Activated CD4-positive, alpha-beta T cell treated with anti-CD3 and anti-CD28 coated beads, Interleukin-2, amount 50 U/mL, for 16 hours (primary cell): ENCODE results near the gene RGS12.

Experiments
- DNase-seq: peaks from one replicate; pipeline ENCODE4 v3.0.0-alpha.2; 2020

The RGS12 gene

DNA sequence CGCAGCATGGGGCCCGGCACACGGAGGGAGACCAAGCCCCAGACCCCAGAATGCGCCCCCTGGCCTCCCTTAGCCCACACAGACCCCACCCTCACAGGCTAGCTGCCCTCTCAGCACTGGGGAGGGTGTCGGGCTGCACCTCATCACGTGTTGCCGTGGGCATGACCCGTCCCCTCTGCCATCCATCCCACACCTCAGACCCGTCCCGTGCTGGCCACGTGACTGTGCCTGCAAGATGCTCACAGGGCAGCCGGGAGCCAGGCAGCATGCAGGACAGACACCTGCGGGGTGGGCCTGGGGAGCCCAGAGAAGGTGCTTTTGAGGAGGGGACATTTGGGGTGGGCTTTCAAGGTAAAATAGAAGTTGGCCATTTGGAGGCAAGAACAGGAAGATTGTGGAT lies 39.0 kb upstream of the RGS12 start:
- no peak for DNase-seq

- DNase-seq = no peak
Observed at GRCh38 chr4:3254302-3255131, 38.3 kb upstream of the RGS12 start.

- DNase-seq = no peak
Observed at GRCh38 chr4:3255611-3256186, 37.1 kb upstream of the RGS12 start.

DNA sequence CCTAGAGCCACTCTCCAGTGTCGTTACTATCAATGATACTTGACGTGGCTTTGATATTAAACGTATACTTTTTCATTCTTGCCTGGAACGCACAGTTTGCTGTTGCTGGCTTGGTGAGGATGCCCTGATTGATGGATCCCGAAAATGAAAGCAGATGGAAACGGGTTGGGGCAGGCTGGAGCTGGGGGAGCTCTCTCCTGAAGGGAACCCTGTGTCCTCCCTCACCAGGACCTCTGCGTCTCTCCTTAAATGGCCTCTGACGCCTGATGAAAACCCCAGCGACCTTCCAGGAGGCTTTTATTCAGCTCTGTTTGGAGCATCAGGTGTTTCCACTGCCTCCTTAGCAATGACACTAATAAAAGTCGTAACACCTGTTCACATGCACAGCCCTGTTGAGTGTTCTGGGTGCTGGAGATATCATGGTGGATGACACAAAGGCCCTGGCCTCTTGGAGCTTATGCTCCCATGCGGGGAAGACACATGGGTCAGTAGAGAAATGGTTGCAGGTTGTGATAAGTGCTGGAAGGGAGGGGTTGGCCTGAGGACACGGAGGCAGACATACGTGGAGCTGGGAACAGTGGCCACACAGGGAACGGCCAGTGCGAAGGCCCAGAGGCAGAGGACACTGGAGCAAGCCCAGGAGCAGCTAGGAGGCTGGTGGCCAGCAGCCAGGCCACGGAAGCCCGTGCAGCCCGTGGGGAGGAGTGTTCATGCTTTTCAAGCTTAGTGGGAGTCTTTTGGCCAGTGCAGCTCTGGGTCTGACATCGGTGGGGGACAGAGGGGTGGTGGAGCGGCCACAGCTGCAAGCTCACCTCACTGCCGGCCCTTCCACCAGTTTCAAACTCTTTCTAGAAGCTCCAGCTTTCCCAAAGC lies 36.4 kb upstream of the RGS12 start:
- DNase-seq = no peak

DNA sequence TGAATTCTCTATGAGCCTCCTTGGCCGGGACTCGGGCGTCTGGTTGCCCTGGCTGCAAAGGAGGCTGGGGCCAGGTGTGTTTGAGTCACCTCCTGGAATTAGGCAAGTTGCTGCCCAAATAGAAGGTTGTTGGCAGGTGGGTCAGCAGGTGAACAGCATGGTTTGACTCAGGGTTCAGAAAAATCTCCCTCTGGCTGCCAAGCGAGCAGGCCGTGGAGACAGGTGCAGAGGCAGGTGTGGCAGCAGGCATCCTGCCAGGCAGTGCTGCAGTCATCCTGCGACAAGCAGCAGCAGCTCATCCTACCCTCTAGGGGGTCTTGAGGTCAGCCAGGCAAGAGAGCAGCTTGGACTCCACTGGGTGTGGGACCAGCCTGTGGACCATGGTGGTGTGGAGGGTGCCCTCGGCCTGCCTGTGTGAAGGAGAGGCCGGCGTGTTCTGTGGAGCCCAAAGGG lies 35.7 kb upstream of the RGS12 start:
- no peak for DNase-seq

DNA sequence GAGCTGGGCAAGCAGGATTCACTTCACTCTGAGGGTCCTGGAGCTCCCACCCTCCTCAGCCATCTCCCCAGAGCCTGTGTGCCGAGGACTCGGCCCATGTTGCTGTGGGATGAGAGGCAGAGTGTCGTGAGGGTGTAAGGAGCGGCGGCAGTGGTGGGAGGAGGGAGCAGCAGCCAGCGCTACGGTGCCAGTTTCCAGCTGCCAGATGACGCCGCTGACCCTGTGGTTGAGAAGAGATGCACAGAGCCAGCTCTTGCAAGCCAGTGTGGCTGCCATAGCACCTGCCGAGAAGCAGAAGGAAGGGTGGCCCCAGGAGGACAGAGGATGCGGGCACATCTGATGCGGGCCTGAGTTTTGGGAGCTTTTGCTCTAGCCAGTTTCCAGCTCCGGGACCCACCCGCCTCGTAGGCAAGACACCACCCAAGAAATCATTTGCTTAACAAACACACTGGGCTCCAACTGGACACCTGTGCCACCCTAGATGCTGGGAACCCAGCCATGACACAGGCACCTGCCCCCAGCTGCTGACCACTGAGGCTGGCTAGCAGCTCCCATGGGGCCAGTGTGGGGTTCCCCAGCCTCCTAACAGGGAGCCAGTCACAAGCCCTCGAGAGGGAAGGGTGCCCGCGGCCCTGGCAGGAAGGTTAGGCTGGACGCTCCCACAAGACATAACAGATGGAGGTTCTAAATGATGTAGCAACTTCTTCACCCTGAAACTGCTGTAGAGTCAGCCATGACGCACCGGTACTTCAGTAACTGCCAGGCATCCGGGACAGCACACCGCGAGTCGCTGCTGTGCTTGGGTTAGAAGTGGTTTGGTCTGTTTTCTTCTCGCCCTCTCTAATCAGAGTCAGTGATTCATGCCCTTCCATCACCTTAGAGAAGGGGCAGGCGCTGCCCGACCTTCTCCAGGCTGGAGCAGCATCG lies 35.0 kb upstream of the RGS12 start:
- DNase-seq = no peak

GRCh38 chr4:3261411-3262207 lies 31.2 kb upstream of the RGS12 start:
- DNase-seq = no peak

DNA sequence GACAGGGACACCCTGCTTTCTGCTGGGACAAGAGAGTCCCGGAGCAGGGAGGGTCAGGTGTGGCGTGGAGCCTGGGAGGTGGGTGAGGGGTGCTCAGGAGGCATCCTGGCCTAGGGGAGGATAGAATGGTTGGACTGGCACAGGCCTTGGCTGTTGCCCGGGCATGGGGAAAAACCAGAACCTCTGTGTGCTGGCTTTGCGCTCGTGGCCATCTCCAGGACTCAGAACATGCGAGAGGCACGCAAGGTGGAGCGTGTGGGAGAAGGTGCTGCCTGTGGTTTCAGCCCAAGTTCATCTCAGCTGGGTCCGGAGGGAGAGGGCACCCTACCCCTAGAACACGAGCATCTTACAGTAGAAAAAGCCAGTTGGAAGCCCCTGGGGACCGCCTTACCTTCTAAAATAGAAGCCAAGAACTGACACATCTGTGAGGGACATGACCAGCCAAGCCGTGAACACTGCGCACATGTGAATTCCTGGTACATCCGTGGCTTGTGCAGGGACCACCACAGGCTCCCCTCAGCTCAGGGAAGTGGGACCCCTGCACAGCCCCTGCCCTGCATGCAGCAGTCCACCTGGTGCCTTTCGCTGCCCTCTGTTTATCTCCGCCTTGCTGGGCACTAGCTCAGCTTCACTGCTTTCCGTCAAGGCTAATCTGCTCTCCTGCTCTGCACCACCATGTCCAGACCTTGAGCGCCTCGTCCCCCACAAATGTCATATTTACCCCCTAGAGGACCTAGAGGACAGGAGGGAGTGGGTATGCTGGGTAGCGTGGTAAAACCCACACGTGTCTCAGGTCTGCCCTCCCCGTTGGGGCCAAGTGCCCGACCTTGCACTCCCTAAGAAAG lies 30.4 kb upstream of the RGS12 start:
- no peak for DNase-seq

- no peak for DNase-seq
Observed at GRCh38 chr4:3263053-3263875, 29.6 kb upstream of the RGS12 start.

DNA sequence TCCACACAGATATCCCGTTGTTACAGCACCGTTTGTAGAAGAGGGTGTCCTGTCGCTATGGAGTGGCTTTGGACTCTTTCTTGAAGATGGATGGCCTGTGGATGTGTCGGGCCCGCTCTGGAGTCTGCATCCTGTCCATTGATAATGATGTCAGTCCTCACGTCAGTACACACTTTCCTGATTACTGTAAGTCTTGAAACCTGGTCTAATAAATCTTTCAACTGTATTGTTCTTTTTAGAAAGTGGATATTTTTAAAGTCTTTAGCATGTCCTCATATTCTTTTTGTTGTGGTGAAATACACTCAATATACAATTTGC lies 29.0 kb upstream of the RGS12 start:
- DNase-seq = no peak

- no peak for DNase-seq
Observed at GRCh38 chr4:3266076-3266475, 26.7 kb upstream of the RGS12 start.

- no peak for DNase-seq
Observed at GRCh38 chr4:3267576-3268394, 25.0 kb upstream of the RGS12 start.

DNA sequence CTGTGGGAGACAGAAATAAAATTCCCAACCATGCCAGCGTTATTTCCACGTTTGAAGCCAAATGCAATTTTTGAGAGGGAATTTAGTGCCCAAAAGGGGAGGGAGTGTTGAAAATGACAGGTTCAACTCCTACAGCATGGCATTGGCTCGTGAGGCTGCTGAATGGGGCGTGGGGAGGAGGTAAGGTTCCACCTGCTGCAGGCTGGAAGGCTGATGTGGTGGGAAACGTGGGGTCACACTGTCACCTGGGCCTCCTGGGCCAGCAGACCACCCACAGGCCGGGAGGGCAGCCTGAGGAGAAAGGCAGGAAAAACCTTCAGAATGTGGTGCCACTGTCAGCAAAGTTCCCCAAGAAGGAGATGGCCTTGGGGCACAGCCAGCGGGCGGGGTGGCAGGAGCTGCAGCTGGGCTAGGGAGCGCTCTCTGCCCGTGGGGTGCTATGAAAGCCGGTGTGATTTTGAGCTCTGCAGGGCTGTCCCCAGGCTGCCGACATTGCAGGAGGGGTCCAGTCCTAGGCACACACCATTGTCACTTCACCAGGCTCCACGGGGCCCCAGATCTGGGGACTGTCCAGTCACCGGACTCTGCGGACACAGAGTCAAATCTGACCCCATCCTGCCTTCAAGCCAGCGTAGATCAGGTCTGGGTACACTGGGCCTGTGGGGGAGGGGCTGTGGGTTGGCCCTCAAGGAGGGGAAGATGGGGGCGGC lies 24.3 kb upstream of the RGS12 start:
- no peak for DNase-seq

DNA sequence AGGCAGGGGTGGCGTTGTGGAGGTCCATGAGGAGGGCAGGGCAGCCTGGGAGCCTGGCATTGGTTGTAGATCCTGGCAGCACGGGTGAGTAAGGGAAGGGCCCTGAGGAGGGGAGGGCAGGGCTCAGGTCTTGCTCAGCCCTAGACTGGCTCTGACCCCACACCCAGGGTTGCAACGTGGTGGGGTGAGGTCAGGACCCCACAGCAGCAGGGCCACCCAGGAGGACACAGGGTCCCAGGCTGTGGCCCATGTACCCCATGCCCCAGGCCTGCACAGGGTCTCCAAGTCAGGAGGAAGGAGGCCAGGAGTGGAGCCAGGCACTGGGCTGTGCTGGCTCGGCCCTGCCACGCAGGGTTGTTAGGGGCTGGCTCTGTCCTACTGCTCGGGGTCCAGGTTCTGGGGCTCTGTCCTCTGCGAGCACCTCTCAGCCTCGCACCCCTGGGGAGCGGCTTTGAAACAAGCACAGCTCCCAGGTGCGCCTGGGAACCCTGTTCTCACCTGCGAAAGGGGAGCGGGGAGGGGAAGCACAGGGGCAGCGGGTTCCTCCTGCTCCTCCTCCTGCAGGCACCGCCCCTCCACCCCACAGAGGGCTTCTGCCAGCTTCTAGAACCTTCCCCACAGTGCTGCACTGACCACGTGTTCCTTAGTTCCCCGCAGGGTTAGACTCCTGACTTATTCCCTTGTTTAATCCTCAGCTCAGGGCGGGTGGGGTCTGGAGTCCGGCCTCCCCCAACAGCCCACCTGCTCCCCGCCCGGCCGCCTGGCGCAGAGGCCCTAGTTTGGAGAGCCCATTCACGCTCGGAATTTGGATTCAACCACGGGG lies 23.5 kb upstream of the RGS12 start:
- DNase-seq = no peak

GRCh38 chr4:3269991-3270611 lies 22.7 kb upstream of the RGS12 start:
- DNase-seq = no peak

DNA sequence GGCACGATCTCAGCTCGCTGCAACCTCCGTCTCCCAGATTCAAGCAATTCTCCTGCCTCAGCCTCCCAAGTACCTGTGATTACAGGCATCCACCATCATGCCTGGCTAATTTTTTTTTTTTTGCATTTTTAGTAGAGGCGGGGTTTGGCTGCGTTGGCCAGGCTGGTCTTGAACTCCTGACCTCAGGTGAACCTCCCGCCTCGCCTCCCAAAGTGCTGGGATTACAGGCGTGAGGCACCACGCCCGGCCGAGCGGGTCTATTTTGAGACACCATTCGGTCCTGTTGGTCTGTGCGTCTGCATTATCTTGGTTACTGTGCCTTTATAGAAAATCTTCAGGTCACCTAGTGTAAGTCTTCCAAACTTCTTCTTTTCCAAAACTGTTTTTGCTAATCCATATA lies 21.7 kb upstream of the RGS12 start:
- no peak for DNase-seq

DNA sequence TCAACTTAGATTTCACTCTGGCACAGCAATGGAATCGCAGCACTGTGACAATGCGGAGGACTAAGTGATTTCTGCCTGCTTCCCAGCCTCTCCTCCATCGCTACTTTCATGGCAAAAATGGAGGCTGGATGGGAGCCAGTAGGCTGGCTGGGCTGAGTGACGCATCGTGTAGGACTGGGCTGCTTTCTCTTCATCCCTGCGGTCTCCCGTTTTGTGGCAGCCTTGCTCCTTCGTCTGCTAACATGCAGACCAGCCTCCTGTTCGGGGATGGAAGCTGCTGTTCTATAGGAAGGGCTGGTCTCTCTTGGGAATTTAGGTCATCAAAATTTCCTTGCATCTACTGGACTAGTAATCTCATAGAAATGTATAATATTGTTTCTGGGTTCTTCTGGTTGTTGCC lies 15.8 kb upstream of the RGS12 start:
- no peak for DNase-seq
